Neutrophil (primary cell): Measurements from ENCODE around the gene NEURL1.

Experiments used
- H3K27ac ChIP-seq: fragments of 200-600 bp; sonication (generic); 2 replicates; pipeline ENCODE4 v1.5.1; 2016; ENCODE audit warnings: mild to moderate bottlenecking, moderate library complexity
- H3K27me3 ChIP-seq: fragments of 200-600 bp; sonication (generic); 2 replicates; pipeline ENCODE4 v1.6.0; 2016; ENCODE audit warnings: mild to moderate bottlenecking
- H3K36me3 ChIP-seq: fragments of 200-600 bp; sonication (generic); 2 replicates; pipeline ENCODE4 v1.5.1; 2017
- H3K4me1 ChIP-seq, 2 experiments: fragments of 200-600 bp in 1 of 2; sonication (generic) in 1 of 2; 1 replicate in 1 of 2; 2 replicates in 1 of 2; pipeline versions ENCODE4 v1.5.1 to v1.6.1; 2013 to 2016; ENCODE audit warnings: low read depth in 1 of 2, low read length in 1 of 2, mild to moderate bottlenecking in 1 of 2, moderate library complexity in 1 of 2; ENCODE audit not compliant: control insufficient read depth in 1 of 2, insufficient read depth in 1 of 2
- H3K4me3 ChIP-seq, 2 experiments: fragments of 200-600 bp in 1 of 2; sonication (generic) in 1 of 2; 1 replicate in 1 of 2; 2 replicates in 1 of 2; pipeline ENCODE4 v1.5.1; 2013 to 2016; ENCODE audit warnings: low read depth in 1 of 2, low read length in 1 of 2, mild to moderate bottlenecking in 1 of 2, moderate library complexity in 1 of 2
- H3K9me3 ChIP-seq: fragments of 200-600 bp; sonication (generic); 2 replicates; pipeline ENCODE4 v1.5.1; 2016
- TF ChIP-seq, protein P1 (sequence below): fragments of 200-600 bp; sonication (generic); IDR thresholded peaks from 2 replicates; pipeline ENCODE4 v1.5.1; 2016; ENCODE audit warnings: antibody characterized with exemption

Gene NEURL1

DNA sequence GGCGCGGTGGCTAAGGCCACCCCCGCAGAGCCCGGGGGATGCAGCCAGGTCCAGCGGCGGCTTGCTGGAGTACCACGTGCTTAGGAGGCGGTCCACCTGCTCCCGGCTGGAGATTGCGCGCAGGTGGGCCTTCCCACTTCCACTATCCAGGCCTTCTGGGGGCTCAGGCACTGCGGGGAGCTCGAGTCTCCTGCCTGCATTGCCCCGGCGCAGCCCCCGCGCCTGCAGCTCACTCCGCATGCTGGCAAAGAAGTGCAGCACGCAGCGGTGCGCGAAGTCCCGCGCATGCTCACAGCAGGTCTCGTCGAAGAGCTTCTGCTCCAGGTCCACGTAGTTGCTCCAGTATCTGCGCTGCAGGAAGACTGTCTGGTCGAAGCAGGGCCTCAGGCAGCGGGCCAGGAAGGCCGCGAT, 20.2 kb upstream of the NEURL1 start:
- Histone ChIP-seq H3K27ac (no peak overlapping the region), H3K4me3 (no peak overlapping the region), H3K36me3 (no peaks in the 10 kb centered on the region), H3K4me1 (no peaks in the 10 kb centered on the region), H3K9me3 (no peaks in the 10 kb centered on the region), H3K27me3 (peaks cover 49% of the 10 kb centered on the region)
- TF ChIP-seq, protein P1, sequence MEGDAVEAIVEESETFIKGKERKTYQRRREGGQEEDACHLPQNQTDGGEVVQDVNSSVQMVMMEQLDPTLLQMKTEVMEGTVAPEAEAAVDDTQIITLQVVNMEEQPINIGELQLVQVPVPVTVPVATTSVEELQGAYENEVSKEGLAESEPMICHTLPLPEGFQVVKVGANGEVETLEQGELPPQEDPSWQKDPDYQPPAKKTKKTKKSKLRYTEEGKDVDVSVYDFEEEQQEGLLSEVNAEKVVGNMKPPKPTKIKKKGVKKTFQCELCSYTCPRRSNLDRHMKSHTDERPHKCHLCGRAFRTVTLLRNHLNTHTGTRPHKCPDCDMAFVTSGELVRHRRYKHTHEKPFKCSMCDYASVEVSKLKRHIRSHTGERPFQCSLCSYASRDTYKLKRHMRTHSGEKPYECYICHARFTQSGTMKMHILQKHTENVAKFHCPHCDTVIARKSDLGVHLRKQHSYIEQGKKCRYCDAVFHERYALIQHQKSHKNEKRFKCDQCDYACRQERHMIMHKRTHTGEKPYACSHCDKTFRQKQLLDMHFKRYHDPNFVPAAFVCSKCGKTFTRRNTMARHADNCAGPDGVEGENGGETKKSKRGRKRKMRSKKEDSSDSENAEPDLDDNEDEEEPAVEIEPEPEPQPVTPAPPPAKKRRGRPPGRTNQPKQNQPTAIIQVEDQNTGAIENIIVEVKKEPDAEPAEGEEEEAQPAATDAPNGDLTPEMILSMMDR, result no peak

DNA sequence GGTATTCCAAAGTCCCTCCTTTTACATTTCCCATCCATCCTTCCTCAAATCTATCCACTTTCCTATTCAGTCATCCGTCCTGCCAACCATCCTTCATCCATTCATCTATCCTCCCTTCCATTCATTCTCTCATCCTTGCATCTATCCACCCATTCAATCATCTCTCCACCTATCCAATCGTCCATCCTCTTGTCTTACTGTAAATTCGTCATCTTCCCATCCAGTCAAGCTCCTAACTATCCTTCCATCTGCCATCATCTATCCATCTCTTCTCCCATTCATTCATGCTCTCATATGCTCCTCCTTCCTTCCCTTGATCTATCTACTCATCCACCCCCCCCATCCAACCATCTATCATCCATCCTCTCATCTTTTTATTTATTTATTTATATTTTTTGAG, 19.4 kb upstream of the NEURL1 start:
- H3K4me1 ChIP-seq, result no peaks in the 10 kb centered on the region
- no peaks in the 10 kb centered on the region for H3K36me3 ChIP-seq
- H3K27me3 ChIP-seq, result peaks cover 41% of the 10 kb centered on the region
- H3K4me3 ChIP-seq, result no peak overlapping the region
- TF ChIP-seq, protein P1, result no peak
- no peak overlapping the region for H3K27ac ChIP-seq
- H3K9me3 ChIP-seq, result no peaks in the 10 kb centered on the region

DNA sequence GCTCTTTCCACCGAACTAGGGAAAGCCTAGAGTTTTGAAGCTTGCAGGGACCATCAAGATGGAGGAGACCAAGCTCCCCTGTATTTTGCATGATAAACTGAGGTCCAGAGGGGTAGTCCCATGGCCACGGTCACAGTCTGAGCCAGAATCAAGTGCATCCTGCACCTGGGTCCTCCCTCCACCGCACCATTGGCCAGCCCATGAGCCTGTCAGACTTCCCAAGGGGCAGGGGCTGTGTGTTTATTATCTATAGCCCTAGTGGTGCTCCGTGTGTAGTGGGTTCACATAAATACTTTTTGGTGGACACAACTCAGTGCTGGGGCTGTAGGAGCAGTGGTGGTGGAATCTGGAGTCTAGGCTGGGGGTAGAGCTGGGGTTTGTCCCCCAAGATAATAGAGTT, 18.1 kb upstream of the NEURL1 start:
- H3K4me3 ChIP-seq, result no peak overlapping the region
- no peaks in the 10 kb centered on the region for H3K36me3 ChIP-seq
- no peak overlapping the region for H3K27ac ChIP-seq
- no peaks in the 10 kb centered on the region for H3K4me1 ChIP-seq
- no peaks in the 10 kb centered on the region for H3K9me3 ChIP-seq
- TF ChIP-seq, protein P1, result no peak
- peaks cover 27% of the 10 kb centered on the region for H3K27me3 ChIP-seq

DNA sequence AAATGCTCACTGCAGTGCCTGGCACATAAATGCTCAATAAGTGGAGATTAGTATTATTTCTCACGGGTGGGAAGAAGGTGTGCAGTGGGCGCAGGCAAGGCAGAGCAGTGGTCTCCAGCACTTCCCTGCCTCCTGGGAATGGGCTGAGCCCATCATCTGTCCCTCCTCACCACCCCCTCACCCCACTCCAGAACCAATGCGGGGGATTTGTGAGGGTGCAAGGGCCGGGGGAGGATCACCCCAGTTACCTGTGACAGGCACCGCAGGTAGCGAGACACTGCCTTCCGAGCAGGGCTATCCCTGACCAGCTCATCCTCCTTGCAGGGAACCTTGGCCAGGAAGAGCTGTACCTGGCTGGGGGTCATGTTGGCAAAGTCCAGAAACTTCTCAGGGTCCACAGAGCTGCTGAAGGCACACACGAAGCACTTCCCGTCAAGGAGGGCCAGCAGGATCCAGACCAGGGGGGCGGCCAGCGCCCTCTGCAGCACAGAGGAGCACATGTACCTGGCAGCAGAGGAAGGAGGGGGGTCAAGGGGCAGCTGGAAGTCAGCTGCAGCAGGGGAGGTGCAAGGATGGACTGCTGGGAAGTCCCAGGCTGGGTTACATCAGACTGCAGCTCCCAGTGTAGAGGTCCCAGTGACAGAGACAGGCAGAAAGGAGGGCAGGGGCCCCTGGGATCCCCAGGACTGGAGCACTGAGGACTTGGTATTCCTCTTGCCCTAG, 17.3 kb upstream of the NEURL1 start:
- Histone ChIP-seq H3K27ac (no peak overlapping the region), H3K36me3 (no peaks in the 10 kb centered on the region), H3K9me3 (no peaks in the 10 kb centered on the region), H3K4me3 (no peak overlapping the region), H3K27me3 (peaks cover 20% of the 10 kb centered on the region), H3K4me1 (no peaks in the 10 kb centered on the region)
- TF ChIP-seq, protein P1, result no peak

DNA sequence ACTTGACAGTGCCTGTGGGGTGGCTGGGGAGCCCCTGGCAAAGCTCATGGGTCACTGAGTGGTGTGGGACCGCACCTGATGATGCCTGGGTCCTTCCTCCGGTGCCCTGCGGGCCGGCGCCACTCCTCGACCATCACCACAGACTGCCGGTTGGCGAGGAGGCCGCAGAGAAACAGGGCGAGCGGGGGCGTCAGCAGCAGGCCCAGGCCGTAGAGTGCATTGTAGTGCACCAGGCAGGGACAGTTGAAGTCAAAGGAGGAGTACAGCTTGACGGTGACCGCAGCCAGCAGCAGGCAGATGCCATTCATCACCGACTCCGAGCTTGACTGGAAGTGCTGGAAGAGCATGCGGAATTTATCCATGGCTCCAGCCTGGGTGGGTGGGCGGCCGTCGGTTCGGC, 14.8 kb upstream of the NEURL1 start:
- H3K27me3 ChIP-seq, result peaks cover 5% of the 10 kb centered on the region
- no peaks in the 10 kb centered on the region for H3K4me1 ChIP-seq
- H3K27ac ChIP-seq, result no peak overlapping the region
- no peak overlapping the region for H3K4me3 ChIP-seq
- TF ChIP-seq, protein P1, result no peak
- H3K36me3 ChIP-seq, result no peaks in the 10 kb centered on the region
- H3K9me3 ChIP-seq, result no peaks in the 10 kb centered on the region
